ENCODE measurements around the gene KIF5C.

Gene KIF5C

DNA sequence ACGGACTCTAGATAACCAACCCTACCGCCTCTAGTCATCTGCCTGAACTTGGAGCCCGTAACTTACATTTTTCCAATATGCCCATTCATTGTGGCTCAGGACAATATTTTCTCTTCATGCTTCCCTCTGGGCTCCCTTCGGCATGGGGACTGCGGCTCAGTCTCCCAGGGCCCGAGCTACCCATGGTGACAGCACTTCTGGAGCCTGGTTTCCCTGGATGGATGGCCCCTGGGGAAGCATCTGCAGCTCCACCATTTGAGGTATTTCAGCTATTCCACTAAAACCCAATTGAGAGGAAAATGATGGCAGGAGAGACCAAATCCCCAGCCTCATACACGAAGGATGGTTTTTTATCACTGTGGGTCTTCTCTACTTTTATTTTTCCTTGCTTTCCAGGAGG lies 74.3 kb downstream of the KIF5C start:
- DNase-seq (ENCODE audit: insufficient read length, low spot score) (no peak), FAIRE-seq (no peak)
- TF ChIP-seq POLR2A (IDR thresholded peaks at IDR 0.05; ENCODE audit: low read depth, low read length), result no peak

- no peak for TF ChIP-seq POLR2A (IDR thresholded peaks at IDR 0.05; ENCODE audit: low read depth, low read length)
- no peak for FAIRE-seq
- no peak for DNase-seq (ENCODE audit: insufficient read length, low spot score)
Observed at GRCh38 chr2:148952621-148953020, 77.6 kb downstream of the KIF5C start.

DNA sequence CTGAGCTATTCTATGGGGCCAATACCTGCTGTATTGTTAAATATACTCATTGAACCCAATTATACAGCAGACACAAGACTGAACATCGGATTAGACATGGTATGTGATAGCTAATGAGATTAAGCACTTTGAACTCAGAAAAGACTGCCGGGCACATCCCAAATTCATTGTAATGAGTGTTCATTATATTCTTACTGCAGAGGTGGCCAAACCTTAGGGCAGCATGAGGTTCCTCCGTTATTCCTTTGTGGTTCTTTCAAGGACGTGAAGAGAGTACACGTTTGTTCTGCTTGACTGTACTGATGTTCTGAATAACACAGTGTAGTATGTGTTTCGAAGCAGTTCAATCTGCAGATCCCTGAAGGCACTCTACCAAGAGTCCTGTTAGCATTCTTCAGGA lies 78.4 kb downstream of the KIF5C start:
- FAIRE-seq, result no peak
- no peak for DNase-seq (ENCODE audit: insufficient read length, low spot score)
- TF ChIP-seq POLR2A (IDR thresholded peaks at IDR 0.05; ENCODE audit: low read depth, low read length), result no peak

DNA sequence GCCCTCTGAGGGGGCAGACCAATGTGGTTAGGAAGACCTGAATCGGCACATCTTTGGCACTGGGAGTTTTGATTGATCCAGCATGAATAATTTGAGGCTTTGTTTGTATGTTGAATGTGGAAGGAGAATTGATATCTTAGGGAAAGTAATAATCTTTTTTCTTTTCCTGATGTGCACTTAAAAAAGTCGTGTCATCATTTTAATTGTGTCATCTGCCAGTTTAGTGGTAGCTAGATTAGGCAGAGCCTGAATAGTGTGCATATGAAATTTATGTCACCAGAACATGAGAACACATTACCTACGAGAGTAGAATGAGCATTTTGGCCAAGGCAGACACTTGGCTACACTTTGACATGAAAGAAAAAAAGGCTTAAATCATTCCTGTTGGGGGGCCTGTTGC lies 79.5 kb downstream of the KIF5C start:
- FAIRE-seq, result no peak
- no peak for DNase-seq (ENCODE audit: insufficient read length, low spot score)
- TF ChIP-seq POLR2A (IDR thresholded peaks at IDR 0.05; ENCODE audit: low read depth, low read length), result no peak

DNA sequence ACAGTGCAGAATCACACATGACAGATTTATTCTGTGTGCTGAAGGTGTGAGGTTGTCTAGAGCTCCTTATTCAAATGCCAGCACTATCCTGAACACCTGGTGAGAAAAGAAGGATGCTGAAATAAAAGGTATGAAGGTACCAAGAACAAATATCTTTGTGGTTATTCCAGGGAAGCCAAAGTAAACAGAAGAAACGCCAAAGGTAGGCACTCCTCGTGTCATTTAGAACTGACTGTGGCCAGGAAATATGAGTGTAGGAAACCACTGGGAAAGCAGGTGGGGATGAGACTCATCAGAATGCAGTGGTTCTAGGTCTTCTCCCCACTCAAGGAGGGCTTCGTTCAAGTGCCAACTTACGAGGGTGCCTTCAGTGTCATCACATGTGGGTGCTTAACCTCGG lies 80.8 kb downstream of the KIF5C start:
- no peak for DNase-seq (ENCODE audit: insufficient read length, low spot score)
- no peak for FAIRE-seq
- no peak for TF ChIP-seq POLR2A (IDR thresholded peaks at IDR 0.05; ENCODE audit: low read depth, low read length)

- TF ChIP-seq POLR2A (IDR thresholded peaks at IDR 0.05; ENCODE audit: low read depth, low read length), result no peak
- DNase-seq (ENCODE audit: insufficient read length, low spot score), result no peak
- FAIRE-seq, result no peak
Observed at GRCh38 chr2:148957023-148957422, 82.0 kb downstream of the KIF5C start.

- FAIRE-seq (no peak), DNase-seq (ENCODE audit: insufficient read length, low spot score) (no peak)
- no peak for TF ChIP-seq POLR2A (IDR thresholded peaks at IDR 0.05; ENCODE audit: low read depth, low read length)
Observed at GRCh38 chr2:148959745-148960144, 84.7 kb downstream of the KIF5C start.

GRCh38 chr2:148960483-148960882 lies 85.5 kb downstream of the KIF5C start:
- DNase-seq (ENCODE audit: insufficient read length, low spot score), result no peak
- no peak for TF ChIP-seq POLR2A (IDR thresholded peaks at IDR 0.05; ENCODE audit: low read depth, low read length)
- no peak for FAIRE-seq

DNA sequence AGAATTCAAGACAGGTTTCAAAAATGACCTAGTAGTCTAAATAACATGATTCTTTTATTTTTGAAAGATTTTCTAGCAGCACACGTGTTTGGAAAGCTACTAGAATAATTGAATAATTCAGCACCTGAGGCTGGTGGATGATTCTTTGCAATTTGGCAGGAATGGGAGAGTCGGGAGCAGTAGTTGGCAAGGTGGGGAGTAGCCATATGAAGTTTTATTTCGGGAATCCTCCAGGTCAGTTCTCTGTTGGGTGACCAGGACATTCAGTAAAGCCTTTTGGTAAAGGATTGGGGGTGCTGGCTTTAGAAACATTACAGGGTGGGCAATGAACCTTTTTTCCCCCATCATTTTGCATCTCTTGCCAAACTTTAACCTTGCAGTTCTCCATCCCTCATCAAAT lies 88.4 kb downstream of the KIF5C start:
- DNase-seq (ENCODE audit: insufficient read length, low spot score) (no peak), FAIRE-seq (no peak)
- no peak for TF ChIP-seq POLR2A (IDR thresholded peaks at IDR 0.05; ENCODE audit: low read depth, low read length)

GRCh38 chr2:148965623-148966437 lies 90.8 kb downstream of the KIF5C start:
- no peak for TF ChIP-seq POLR2A (IDR thresholded peaks at IDR 0.05; ENCODE audit: low read depth, low read length)
- FAIRE-seq (no peak), DNase-seq (ENCODE audit: insufficient read length, low spot score) (no peak)

DNA sequence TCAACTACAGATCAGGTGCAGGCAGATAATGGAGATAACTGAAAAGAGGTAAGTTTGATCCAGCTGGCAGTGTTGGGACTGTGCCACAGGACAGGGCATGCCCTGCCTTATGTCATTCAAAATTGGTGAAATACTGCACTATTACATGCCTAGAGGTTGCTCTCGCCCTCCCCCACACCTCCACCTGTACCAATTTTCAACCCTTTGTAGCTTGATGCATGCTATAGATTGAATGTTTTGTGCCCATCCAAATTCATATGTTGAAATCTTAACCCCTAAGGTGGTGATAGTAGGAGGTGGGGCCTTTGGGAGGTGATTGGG lies 91.4 kb downstream of the KIF5C start:
- DNase-seq (ENCODE audit: insufficient read length, low spot score), result no peak
- no peak for FAIRE-seq
- no peak for TF ChIP-seq POLR2A (IDR thresholded peaks at IDR 0.05; ENCODE audit: low read depth, low read length)

- no peak for TF ChIP-seq POLR2A (IDR thresholded peaks at IDR 0.05; ENCODE audit: low read depth, low read length)
- FAIRE-seq (no peak), DNase-seq (ENCODE audit: insufficient read length, low spot score) (no peak)
Observed at GRCh38 chr2:148967056-148967455, 92.0 kb downstream of the KIF5C start.

DNA sequence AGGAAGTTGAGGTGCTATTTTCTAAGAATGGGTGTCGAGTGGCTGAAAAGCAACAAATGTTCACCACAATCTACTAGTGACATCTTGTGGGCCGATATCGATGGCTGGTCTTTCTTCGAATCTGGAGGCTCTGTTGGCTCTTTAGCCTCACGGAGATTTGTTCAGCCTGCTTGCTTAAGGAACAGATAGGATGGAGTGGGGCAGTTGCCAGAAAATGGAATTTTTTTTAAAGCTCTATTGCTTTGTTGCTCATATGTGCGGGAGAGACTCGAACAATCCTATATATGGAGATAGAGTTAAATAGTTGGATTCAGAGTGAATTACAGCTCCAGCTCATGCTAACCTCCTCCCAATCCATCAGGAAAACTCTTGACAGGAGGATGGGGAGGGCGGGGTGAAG lies 92.6 kb downstream of the KIF5C start:
- DNase-seq (ENCODE audit: insufficient read length, low spot score) (no peak), FAIRE-seq (no peak)
- no peak for TF ChIP-seq POLR2A (IDR thresholded peaks at IDR 0.05; ENCODE audit: low read depth, low read length)

GRCh38 chr2:148968301-148968700 lies 93.3 kb downstream of the KIF5C start:
- no peak for FAIRE-seq

DNA sequence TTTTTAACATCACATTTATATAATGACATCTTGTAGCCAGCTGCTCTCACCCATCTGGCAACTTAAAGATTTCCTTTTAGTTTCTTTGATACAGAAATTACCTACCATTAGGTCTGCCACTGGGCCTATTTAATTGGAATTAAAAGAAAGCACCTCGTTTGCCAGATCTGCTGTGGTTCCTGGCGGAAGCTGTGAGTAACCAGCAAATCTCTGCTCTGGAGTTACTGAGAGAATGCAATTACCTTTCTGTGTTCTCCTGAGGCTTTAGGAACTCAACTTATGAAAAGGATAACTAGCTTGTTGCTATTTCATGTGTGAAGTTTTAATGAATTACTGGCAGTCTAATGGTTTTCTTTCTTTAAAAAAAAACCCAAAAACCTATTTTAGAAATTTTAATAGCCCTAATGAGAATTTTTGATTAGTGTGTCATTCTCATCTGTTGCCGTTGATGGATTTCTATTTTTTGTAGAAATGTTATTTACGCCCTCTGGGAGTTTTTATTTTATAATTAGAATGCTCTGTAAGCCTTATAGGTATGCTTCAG lies 93.8 kb downstream of the KIF5C start:
- DNase-seq (ENCODE audit: insufficient read length, low spot score) (no peak), FAIRE-seq (no peak)

More at GRCh38 chr2:148968301-148968700, 93.3 kb downstream of the KIF5C start:
- TF ChIP-seq POLR2A (IDR thresholded peaks at IDR 0.05; ENCODE audit: low read depth, low read length), result no peak
- DNase-seq (ENCODE audit: insufficient read length, low spot score), result no peak

More for the DNA sequence above, 93.8 kb downstream of the KIF5C start:
- no peak for TF ChIP-seq POLR2A (IDR thresholded peaks at IDR 0.05; ENCODE audit: low read depth, low read length)
